ENCODE results near the gene SLC5A5.

SLC5A5 gene

DNA sequence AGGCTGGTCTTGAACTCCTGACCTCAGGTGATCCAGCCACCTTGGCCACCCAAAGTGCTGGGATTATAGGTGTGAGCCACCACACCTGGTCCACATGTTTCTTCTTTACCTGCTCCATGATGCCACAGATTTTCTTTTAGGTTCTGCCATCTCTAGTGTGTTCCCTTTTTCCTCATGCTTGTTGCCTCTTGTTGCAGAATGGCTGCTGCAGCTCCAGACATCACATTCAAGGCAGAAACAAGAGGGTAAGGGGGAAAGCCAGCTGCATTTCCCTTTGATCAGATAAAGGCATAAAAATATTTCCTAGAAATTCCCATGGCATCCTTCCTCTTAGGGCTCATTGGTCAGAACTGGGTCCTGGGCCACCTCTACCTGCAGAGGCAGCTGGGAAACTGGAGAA, 48.8 kb downstream of the SLC5A5 start:
- no peak for DNase-seq (ENCODE audit: low read depth)

DNA sequence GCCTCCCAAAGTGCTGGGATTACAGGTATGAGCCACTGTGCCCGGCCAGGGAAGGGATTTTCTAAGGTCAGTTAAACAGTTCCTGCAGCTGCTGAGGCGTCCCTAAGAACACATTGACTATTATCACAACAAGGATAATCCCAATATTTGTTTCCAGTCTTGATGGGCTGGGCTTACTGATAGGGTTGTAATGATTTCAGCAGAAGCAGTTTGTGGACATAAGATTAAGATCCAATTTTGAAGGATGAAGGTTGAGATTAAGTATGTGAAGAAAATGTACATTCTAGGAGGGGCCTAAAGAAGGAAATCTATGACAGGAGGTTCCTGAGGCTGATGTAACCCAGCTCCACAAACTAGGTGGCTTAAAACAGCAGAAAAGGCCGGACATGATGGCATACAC, 50.4 kb downstream of the SLC5A5 start:
- no peak for DNase-seq (ENCODE audit: low read depth)

DNA sequence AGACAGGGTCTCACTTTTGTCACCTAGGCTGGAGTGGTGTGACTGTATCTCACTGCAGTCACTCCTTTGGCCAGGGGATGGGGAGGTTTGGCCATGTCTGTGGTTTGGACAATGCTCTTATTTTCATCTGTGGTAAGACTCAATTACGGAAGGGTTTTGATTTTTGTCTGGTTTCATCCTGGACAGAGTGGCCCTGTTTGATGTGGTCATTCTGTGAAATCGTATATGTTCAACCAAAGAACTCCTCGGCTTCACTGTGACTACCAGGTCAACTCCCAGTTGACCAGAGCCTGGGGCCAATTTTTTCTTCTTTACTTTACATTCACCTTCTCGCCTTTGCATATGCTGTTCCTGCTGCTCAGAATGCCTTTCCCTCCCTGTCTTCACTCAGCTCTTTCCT, 54.3 kb downstream of the SLC5A5 start:
- DNase-seq (ENCODE audit: low read depth) = no peak

DNA sequence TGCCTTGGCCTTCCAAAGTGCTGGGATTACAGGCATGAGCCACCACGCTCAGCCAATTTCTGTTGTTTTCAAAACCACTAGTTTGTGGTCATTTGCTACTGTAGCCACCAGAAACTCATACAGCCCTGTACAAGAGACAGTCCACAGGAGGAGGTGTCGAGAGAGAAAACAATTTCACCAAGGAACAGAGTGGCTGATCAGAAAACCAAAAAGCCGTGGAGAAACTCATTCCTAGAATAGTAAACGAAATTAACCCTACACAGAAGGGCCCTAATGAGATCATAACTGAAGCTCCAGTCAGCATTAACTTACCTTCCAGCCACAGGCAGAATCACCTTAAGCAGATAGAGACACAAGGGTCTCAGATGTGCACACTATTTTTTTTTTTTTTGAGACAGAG, 57.3 kb downstream of the SLC5A5 start:
- no peak for DNase-seq (ENCODE audit: low read depth)

DNA sequence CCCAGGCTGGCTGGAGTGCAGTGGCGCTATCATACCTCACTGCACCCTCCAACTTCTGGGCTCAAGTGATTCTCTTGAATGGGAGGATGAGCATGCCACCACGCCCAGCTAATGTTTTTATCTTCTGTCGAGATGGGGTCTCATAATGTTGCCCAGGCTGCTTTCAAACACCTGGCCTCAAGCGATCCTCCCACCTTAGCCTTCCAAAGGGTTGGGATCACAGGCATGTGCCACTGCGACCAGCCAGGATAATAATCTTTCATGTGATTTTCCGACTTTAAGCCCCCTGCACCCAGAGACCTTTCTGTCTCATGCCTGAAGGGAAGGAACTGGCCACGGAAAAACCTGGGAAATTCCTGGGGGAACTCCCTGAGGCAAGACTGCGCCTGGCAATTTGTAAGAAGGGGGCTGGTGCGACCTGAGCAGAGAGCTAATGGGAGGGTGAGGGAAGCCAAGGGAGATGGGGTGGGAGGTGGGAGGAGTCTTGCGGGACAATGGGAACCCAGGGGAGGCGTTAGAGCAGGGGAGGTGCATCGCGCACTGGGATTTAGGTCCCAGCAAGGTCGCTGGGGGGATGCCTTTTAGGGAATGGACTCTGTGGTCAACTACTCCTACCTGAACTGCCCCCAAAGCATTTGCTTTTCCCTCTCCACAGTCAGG, 59.9 kb downstream of the SLC5A5 start:
- no peak for DNase-seq (ENCODE audit: low read depth)

DNA sequence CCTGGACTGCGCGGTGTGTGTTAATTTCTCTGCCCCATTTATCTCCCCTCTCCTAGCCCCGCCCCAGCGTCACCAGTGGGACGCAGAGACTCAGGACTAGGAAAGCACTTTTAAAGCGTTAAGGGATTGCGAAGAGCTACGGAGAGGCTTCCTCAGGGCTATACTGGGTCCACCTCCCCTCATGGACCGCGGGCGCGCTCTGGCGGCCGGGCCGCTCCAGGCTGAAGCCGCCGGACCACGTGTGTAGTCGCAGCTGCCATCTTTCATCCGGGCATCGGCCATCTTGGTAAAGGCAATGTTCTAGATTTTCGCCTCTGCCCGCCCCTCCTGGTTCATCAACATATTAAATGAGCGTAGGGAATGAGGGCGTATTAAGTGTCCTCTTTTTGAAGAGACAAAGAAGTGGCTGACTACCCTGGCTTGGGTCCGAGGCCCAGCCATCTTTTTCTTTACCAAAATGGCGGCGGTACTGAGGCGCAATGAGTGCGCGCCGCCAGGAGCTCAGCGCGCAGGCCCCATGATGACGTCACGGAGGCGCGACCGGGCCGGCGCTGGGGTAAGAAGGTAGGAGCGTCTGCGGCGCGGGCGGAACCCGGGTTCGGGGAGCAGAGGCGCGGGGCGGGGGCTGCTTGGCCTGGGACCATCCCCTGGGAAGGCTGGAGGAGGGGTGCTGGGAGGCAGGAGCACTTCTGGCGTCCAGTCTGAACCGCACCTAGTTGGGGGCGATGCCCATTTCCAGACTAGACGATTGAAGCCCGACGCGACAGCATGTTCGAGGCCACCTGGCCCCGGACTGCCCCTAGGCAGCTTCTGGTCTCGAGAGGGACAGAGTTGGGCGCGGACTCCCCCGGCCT, 61.0 kb downstream of the SLC5A5 start, which contains the start of gene CCDC124:
Gene CCDC124, plus strand, starts transcription at position 531 of the 854 bp plus-strand sequence. CDS start 3,406 bp downstream, outside the sequence.
- DNase-seq (ENCODE audit: low read depth) = peak; percentile 88

DNA sequence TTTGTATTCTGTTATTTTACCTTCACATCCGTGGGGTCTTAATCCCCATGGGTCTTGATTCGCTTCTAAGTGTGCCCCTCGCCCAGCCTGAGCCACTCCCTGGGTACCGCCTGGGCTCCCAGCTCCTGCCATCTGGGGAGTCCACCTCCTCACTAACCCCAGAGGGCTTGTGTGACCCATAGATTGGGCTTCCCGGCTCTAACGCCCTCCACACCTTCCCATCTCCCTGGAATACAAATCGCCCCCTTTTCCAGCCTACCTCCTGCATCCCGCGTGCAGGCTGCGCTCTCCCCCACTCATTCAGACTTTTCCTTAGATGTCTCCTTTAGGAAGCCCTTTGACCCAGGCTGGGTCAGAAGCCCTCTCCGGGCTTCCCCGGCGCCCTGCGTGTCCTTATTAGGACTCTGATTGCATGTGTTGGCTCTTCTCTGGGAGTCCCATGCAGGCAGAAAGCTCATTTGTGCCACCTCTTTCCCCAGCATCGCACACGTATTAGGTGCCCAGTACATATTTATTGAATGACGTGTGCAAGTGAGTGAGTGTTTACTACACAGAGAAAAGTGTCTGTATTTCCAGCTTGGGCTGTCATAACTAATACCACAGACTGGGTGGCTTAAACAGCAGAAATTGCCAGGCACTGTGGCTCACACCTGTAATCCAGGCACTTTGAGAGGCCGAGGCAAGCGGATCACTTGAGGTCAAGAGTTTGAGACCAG, 61.8 kb downstream of the SLC5A5 start:
- DNase-seq (ENCODE audit: low read depth) = no peak

DNA sequence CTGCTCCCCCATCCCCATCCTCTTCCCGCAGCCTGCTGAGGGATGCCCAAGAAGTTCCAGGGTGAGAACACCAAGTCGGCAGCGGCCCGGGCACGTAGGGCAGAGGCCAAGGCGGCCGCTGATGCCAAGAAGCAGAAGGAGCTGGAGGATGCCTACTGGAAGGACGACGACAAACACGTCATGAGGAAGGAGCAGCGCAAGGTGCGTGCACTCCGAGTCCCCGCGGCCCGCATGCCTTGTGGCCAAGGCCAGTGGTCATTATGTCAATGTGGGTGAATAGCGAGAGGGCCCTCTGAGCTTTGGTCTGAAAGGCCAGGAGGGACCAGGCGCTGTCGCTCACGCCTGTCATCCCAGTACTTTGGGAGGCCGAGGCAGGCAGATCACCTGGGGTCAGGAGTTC, 64.6 kb downstream of the SLC5A5 start:
- DNase-seq (ENCODE audit: low read depth) = no peak

DNA sequence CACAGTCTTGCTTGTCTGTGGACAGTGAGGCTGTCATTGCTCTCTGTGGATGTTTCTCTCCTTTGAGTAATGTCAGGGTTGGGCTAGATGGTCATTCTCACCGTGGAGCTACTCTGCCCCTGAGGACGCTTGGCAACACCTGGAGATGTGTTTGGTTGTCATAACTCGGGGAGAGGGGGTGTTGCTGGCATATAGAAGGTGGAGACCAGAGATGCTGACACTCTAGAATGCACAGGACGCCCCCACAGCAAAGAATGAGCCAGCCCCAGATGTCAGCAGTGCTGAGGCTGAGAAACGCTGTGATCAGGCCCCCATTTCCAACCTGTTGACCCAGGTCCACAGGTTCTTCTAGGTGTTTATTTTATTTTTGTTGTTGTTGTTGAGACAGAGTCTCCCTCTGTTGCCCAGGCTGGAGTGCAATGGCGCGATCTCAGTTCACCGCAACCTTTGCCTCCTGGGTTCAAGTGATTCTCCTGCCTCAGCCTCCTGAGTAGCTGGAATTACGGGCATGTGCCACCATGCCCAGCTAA, 65.7 kb downstream of the SLC5A5 start:
- DNase-seq (ENCODE audit: low read depth) = no peak

DNA sequence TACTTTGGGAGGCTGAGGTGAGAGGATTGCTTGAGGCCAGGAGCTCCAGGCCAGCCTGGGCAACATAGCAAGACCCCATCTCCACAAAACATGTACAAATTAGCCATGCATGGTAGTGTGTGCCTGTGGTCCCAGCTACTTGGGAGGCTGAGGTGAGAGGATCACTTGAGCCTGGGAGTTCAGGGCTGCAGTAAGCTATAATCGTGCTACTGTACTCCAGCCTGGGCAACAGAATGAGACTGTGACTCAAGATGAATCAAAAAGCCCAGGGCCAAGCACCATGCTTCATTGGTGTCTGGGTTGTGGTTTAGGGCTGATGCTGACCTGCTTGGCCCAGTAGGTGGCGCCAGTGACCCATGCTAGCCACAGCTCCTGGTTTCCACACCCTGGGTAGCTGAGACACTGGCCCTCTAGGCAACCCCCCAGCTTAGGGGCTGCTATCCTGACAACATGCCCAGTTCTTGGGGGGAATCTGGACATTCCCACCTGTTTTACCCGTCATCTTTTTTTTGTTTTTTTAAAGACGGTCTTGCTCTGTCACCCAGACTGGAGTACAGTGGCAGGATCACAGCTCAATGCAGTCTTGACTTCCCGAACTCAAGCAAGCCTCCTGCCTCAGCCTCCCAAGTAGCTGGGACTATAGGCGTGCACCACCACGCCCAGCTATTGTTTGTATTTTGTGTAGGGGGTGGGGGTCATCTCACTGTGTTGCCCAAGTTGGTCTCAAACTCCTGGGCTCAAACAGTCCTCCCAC, 66.5 kb downstream of the SLC5A5 start:
- DNase-seq (ENCODE audit: low read depth) = peak; percentile 81

DNA sequence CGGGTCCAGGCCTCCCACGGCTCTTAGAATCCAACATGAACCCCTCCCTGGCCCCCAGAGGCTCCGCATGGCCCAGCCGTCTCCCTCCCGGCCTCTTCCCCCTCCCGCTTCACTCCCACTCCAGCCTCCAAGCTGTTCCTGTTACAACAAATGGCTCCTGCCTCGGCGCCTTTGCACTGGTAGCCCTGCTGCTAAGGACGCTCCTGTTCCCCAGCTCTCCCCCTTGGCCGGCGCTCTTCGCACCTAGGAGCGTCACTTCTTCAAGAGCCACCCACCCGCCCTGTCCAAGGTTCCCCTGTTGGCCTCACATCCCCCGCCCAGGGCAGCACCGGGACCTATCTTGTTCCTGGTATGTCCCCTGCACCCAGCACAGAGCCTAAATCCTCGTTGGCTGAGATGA, 70.4 kb downstream of the SLC5A5 start:
- DNase-seq (ENCODE audit: low read depth) = no peak

DNA sequence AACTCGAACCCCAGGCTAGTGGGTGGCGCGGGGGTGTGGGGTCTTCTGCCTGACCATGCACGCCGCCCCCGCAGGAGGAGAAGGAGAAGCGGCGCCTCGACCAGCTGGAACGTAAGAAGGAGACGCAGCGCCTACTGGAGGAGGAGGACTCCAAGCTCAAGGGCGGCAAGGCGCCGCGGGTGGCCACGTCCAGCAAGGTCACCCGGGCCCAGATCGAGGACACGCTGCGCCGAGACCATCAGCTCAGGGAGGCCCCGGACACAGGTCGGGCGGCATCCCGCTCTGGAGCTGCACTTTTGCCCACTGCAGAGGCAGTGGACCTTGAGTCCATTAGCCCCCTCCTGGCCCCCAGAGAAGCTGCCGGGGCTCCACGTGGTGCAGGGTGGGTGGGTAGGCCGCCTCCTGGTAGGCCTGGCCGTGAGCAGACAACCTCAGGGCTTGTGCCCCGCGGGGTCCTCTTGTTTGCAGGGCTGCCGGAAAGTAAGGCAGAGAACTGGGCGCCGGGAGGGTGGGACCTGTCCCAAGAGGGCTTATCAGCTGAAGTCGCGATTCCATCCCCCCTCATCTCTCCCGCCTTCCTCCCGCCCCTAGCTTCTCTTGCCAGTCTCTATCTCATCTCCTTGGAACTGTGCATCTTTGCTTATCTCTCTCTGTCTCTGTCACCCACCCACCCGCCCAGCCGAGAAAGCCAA, 71.0 kb downstream of the SLC5A5 start:
- no peak for DNase-seq (ENCODE audit: low read depth)

DNA sequence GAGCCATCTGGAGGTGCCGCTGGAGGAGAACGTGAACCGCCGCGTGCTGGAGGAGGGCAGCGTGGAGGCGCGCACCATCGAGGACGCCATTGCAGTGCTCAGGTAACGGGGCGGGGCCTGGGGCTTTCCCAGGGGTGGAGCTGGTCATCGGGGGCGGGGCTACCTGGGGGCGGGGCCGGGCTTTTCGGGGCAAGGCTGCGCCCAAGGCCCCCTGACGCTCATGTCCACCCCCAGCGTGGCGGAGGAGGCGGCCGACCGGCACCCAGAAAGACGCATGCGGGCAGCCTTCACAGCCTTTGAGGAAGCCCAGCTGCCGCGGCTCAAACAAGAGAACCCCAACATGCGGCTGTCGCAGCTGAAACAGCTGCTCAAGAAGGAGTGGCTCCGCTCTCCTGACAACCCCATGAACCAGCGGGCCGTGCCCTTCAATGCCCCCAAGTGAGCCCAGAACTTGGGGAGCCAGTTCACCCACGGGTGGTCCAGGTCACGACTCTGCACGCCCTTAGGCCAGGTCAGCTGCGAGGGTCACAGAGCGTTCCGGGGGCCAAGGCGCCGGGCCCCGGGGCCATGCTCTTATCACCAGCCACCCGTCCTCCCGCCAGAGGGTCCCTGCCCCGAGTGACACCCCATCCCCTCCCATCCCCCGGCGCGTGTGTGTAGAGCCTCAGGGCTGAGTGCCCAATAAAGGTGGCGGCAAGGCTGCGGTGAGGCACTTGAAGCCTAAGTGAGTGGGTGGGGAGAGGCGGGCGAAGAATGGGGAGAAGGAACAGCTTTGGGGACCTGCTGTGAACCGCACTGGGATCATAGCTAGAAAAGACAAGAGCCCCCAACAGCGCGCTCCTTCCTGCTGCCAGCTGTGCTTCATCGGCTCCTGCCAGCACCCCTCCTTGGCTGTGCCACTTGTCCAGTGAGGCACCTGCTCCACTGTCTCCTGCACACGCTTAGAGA, 71.8 kb downstream of the SLC5A5 start:
- DNase-seq (ENCODE audit: low read depth) = no peak

DNA sequence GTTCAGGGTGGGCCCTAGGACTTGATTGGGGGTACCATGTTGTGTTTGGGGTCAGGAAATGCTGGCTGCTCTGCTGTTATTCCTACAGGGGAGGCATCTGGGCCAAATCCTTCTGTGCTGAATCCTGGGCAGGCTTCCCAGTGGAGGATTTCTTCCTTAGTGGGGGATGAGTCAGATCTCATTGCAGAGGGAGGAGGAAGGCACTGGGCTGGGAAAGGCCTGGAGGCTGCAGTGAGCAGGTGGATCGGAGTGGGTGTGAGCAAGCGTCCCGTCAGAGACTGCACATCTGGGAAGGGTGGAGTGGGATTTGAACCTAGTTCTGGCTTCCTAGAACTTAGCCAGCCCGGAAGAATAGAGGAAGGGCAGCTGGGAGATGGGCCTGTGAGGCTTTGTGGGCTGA, 72.6 kb downstream of the SLC5A5 start:
- no peak for DNase-seq (ENCODE audit: low read depth)
